ENCODE measurements around the gene ABCA6.

ABCA6 gene

DNA sequence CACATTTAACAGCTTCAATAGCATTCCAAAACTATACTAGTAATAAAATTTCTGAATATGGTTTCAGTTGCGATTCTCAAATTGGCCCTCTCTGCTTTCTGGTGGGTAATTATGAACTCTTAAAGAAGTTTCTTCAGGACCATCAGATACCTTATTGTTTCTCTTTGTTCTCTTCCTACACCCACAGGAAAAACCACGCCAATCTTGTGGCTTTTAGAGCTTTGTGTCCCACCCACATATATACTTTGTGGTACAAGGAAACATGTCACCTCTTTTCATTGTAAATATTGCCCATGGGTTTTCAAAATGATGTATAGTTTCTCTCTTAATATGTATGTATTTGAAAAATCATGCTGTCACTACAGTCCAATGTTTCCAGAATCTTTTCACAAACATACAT, 93.1 kb downstream of the ABCA6 start:
- no peak for DNase-seq (ENCODE audit: low spot score)

DNA sequence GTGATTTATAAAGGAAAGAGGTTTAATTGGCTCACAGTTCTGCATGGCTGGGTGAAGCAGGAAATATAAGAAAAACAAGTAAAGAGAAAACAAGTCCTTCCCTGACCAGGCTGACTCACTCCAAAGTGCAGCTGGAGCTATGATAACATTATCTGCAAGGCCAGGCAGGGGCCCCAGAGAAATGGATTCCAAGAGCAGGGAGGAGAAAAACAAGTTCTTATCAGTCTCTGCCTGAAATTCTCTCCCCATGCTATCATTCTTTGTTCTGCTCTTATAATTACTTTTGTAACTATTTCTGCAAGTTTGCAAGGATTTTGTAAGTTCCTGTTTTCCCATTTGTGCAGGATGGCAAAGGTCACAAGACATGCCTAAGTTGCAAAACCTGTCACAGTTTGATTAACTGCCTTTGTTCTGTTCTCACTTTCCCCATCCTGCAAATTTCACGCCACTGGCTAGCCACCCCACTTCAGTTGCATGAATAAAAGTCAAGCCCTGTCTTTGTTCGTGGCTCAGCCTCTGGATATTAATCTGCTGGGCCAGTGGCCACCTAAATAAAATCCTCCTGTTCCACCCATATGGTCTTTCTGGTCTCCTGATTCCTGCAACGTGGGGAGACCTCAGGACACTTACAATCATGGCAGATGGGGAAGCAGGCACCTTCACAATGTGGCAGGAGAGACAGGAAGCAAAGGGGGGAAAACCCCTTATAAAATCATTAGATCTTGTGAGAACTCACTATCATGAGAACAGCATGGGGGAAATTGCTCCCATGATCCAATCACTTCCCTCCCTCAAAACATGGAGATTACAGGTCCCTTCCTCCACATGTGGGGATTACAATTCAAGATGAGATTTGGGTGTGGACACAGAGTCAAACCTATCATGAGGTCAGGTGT, 94.1 kb downstream of the ABCA6 start:
- peak; percentile 29 for DNase-seq (ENCODE audit: low spot score)

DNA sequence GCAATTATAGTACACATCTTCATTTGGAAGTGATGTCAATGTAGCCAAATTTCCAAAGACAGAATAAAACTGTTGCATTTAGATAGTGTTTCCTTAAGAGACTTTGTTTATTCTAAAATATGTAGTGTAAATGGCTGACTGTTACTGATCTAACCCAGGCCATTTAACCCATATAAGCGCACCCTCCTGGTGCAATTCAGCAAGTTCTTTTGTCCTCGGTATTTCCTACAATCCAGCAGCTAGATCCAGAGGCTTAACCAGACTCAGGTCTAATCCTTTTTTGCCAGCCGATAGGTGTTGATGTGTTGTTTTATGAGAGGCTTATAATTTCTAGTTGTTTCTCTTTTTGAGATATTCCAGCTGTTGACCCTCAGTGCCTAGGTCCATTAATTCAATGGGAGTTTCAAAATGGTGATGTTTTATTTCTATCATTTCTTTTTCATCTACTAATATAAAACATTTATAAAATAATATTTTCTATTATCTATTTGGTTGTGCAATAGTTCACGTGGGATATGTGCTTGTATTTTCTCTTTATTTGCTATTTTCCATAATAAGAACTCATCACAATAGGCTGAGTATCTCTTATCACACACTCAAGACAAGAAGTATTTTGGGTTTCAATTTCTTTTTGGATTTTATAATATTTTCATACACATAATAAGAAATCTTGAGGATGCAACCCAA, 95.4 kb downstream of the ABCA6 start:
- no peak for DNase-seq (ENCODE audit: low spot score)

DNA sequence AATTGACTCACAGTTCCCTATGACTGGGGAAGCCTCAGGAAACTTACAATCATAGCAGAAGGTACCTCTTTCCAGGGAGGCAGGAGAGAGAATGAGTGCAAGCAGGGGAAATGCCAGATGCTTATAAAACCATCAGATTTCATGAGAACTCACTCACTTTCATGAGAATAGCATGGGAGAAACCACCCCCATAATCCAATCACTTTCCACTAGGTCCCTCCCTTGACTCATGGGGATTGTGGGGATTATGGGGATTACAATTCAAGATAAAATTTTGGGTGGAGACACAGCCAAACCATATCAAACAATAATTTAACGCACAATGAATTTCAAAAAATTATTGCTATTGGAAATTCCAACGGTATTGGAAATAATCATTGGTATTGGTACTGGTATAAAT, 96.0 kb downstream of the ABCA6 start:
- DNase-seq (ENCODE audit: low spot score) = no peak

DNA sequence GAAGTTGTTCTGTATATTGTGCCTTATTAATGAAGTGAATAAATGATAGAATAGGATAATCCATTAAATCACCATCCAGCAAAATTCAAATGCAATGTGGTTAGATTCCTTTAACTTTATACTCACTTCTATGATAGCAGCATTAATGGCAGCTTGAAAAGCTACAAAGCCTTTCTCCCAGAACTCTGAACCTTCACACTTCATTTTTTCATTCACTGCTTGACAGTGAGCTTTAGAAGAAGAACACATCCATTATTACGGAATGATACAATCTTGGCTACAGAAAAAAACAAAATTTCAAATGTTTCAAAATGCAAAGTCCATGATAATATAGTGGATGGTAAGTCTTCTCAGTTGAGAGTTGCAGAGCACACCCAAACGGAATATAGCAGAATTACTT, 97.3 kb downstream of the ABCA6 start:
- no peak for DNase-seq (ENCODE audit: low spot score)

DNA sequence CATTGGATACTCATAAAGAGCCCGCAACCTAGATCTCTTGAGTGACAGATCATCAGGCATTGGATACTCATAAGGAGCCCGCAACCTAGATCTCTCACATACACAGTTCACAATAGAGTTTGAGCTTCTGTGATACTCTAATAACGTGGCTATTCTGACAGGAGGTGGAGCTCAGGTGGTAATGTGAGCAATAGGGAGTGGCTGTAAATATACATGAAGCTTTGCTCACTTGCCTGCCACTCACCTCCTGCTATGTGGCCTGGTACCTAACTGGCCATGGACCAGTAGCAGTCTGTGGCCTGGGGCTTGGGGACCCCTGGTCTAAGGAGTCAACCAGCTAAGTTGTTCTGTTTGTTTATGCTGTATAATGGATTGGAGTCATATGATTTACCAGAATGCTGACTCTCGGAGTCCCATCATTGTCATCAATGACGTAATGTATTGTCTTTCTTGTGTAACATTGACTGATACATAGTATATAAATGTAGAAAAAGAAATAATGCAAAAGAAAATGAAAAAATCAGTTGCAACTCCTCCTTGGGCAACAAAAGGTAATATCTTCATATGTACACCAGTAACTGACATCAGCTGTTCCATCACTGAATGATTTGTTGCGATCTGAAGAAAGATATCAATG, 98.5 kb downstream of the ABCA6 start:
- DNase-seq (ENCODE audit: low spot score) = no peak

DNA sequence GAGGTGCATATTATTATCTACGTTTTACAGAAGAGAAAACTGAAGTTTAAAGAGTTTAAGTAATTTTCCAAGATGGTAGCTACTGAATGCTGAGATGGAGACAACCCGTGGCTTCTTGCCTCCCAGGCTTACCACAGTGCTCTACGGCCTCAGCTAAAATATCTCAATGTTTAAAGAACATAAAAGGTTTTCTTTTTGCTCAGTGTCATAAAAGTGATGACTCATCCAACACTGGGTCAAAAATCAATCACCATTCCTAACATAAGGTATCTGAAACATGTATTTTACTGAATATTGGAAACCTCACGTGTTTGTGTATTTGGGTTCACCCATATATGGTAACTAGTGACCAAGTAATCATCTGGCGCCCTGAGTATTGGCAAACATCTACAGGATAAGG, 99.4 kb downstream of the ABCA6 start:
- no peak for DNase-seq (ENCODE audit: low spot score)

DNA sequence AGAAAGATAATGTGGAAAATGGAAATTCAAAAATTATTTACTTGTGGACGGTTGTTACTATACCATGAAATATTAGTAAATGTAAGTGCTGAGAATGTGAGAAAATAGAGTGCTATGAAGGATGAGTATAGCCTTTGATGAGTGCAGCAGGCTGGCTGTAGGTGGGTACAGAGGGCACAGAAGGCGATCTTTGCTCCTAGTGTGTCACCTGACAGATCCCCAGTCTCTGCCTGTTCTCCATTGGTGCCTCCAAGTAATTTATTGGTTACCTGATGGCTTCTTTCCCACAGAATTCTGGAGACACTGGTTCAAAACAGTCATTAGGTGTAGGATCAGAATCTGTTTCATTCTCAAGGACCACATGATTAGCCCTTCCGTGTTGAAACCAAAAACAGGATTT, 109.9 kb downstream of the ABCA6 start:
- no peak for DNase-seq (ENCODE audit: low spot score)

DNA sequence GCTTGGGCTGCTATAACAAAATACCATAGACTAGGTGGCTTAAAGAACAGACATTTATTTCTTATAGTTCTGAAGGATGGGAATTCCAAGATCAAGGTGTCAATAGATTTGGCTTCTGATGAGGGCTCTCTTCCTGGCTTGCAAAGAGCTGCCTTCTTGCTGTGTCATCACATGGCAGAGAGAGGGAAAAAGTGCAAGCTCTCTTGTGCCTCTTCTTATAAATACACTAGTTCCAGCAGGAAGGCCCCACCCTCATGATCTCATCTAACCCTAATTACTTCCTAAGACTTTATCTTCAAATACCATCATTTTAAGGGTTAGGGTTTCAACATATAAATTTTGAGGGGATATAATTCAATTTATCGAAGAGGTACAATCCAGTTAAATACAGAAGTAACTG, 111.5 kb downstream of the ABCA6 start:
- no peak for DNase-seq (ENCODE audit: low spot score)

All from hematopoietic multipotent progenitor cell treated with erythropoietin and hydrocortisone succinate and interleukin-3 and kit ligand, for 17 days (in vitro differentiated cells).